IMR-90 (cell line): ENCODE measurements around the gene USP28. TPM values are rescaled to one million over a fixed set of nuclear protein-coding genes. Genes with fewer than 3 reads are reported as not detected.

Experiments used
- ATAC-seq: fragments of 200-7000 bp; cut with Tn5 transposase; 2 replicates; pipeline ENCODE4 v1.9.1; 2020; ENCODE audit warnings: low read depth, mild to moderate bottlenecking, moderate library complexity
- BruUV-seq: library from RNA; stranded (reverse); fragments of 400-500 nt; replicated peaks from 2 replicates; lab custom pipeline; 2021; lab: Mats Ljungman, UMichigan
- CTCF ChIA-PET: fragments of 300-600 bp; formaldehyde crosslinking; extraction: SDS; loops from one replicate; lab custom pipeline; 2021; ENCODE audit warnings: antibody characterized with exemption; lab: Yijun Ruan, JAX
- POLR2A ChIA-PET: fragments of 300-600 bp; sonication (Branson Sonifier 250); formaldehyde crosslinking; loops from one replicate; lab custom pipeline; 2022; ENCODE audit warnings: antibody characterized with exemption; ENCODE audit not compliant: unreplicated experiment; lab: Charles Lee
- DNase-seq: peaks from one replicate; pipeline ENCODE4 v3.0.0; 2013
- H2AFZ ChIP-seq: replicated peaks from 2 replicates; pipeline ENCODE3; 2013; ENCODE audit warnings: low read length, mild to moderate bottlenecking; ENCODE audit not compliant: poor library complexity
- H2AK5ac ChIP-seq: 2 replicates; pipeline ENCODE4 v1.6.1; 2013; ENCODE audit warnings: low read depth, low read length, inconsistent platforms
- H2AK9ac ChIP-seq: replicated peaks from 2 replicates; pipeline ENCODE3; 2013; ENCODE audit warnings: mild to moderate bottlenecking, low read depth, low read length, moderate library complexity; ENCODE audit not compliant: poor library complexity
- H2BK120ac ChIP-seq: 2 replicates; pipeline ENCODE4 v1.6.1; 2013; ENCODE audit warnings: low read depth, low read length, inconsistent platforms
- H2BK15ac ChIP-seq: 3 replicates; pipeline ENCODE4 v1.6.1; 2013; ENCODE audit warnings: low read depth, low read length, inconsistent platforms
- H2BK20ac ChIP-seq: 2 replicates; pipeline ENCODE4 v1.6.1; 2013; ENCODE audit warnings: low read depth, mild to moderate bottlenecking, inconsistent platforms, low read length, moderate library complexity
- H2BK5ac ChIP-seq: 2 replicates; pipeline ENCODE4 v1.6.1; 2013; ENCODE audit warnings: mild to moderate bottlenecking, low read depth, low read length, inconsistent platforms; ENCODE audit not compliant: poor library complexity, severe bottlenecking
- H3K14ac ChIP-seq: replicated peaks from 2 replicates; pipeline ENCODE4 v1.6.1; 2013; ENCODE audit warnings: low read depth, low read length, inconsistent platforms
- H3K18ac ChIP-seq: 2 replicates; pipeline ENCODE4 v1.6.1; 2013; ENCODE audit warnings: low read depth, low read length, control low read depth
- H3K23ac ChIP-seq: 2 replicates; pipeline ENCODE4 v1.6.1; 2013; ENCODE audit warnings: low read depth, low read length, inconsistent platforms
- H3K27ac ChIP-seq: 2 replicates; pipeline ENCODE4 v1.5.1; 2013; ENCODE audit warnings: mild to moderate bottlenecking, control low read depth, low read length; ENCODE audit not compliant: insufficient read depth
- H3K27me3 ChIP-seq: 2 replicates; pipeline ENCODE4 v1.6.1; 2013; ENCODE audit warnings: low read length; ENCODE audit not compliant: control insufficient read depth, insufficient read depth
- H3K36me3 ChIP-seq: 2 replicates; pipeline ENCODE4 v1.6.1; 2013; ENCODE audit warnings: low read length, mixed read lengths; ENCODE audit not compliant: control insufficient read depth, insufficient read depth
- H3K4ac ChIP-seq: 2 replicates; pipeline ENCODE4 v1.6.1; 2013; ENCODE audit warnings: low read depth, low read length, inconsistent platforms
- H3K4me1 ChIP-seq: 2 replicates; pipeline ENCODE4 v1.6.1; 2013; ENCODE audit warnings: low read length, mixed read lengths; ENCODE audit not compliant: control insufficient read depth, insufficient read depth
- H3K4me2 ChIP-seq: 2 replicates; pipeline ENCODE4 v1.6.1; 2013; ENCODE audit warnings: low read depth, mild to moderate bottlenecking, control low read depth, low read length, moderate library complexity
- H3K4me3 ChIP-seq: 2 replicates; pipeline ENCODE4 v1.5.1; 2013; ENCODE audit warnings: low read depth, mild to moderate bottlenecking, control low read depth, low read length, moderate library complexity; ENCODE audit not compliant: insufficient read depth
- H3K56ac ChIP-seq: 2 replicates; pipeline ENCODE4 v1.6.1; 2013; ENCODE audit warnings: low read length, inconsistent platforms; ENCODE audit not compliant: insufficient read depth; ENCODE audit errors: extremely low read depth
- H3K79me1 ChIP-seq, 2 experiments: 2 replicates each; pipeline ENCODE4 v1.6.1; 2013; ENCODE audit warnings: low read length in 2 of 2, inconsistent platforms in 1 of 2, low read depth in 1 of 2
- H3K9ac ChIP-seq: 2 replicates; pipeline ENCODE4 v1.6.1; 2013; ENCODE audit warnings: low read depth, low read length, control low read depth
- H3K9me1 ChIP-seq: 2 replicates; pipeline ENCODE4 v1.6.1; 2013; ENCODE audit warnings: low read length, inconsistent platforms; ENCODE audit not compliant: insufficient read depth
- H3K9me3 ChIP-seq: 2 replicates; pipeline ENCODE4 v1.6.1; 2013; ENCODE audit warnings: low read length; ENCODE audit not compliant: control insufficient read depth, insufficient read depth
- H4K20me1 ChIP-seq: 2 replicates; pipeline ENCODE4 v1.6.1; 2013; ENCODE audit warnings: low read length, inconsistent platforms; ENCODE audit not compliant: insufficient read depth
- H4K5ac ChIP-seq: 2 replicates; pipeline ENCODE4 v1.6.1; 2013; ENCODE audit warnings: mild to moderate bottlenecking, low read depth, low read length, control low read depth
- H4K8ac ChIP-seq, 2 experiments: 2 replicates each; pipeline ENCODE4 v1.6.1; 2013; ENCODE audit warnings: low read depth in 2 of 2, low read length in 2 of 2, control low read depth in 1 of 2, inconsistent platforms in 1 of 2
- H4K91ac ChIP-seq: 2 replicates; pipeline ENCODE4 v1.6.1; 2013; ENCODE audit warnings: low read depth, low read length, inconsistent platforms; ENCODE audit not compliant: insufficient read depth
- BHLHE40 ChIP-seq: fragments of 150-350 bp; IDR thresholded peaks from 2 replicates; pipeline ENCODE4 v1.6.1; 2016; ENCODE audit warnings: mild to moderate bottlenecking, low read depth, low read length
- CEBPB ChIP-seq: IDR thresholded peaks from 2 replicates; pipeline ENCODE4 v1.6.1; 2012; ENCODE audit warnings: low read depth, low read length, improper control_type of control experiment
- CHD1 ChIP-seq: IDR thresholded peaks from 2 replicates; pipeline ENCODE4 v1.6.1; 2012; ENCODE audit warnings: low read depth, low read length, improper control_type of control experiment
- CTCF ChIP-seq: conservative IDR thresholded peaks from 2 replicates; pipeline ENCODE4 v1.5.1; 2012; ENCODE audit warnings: mild to moderate bottlenecking, low read depth, low read length, improper control_type of control experiment
- ELK1 ChIP-seq: fragments of 150-350 bp; IDR thresholded peaks from 2 replicates; pipeline ENCODE4 v1.6.1; 2016; ENCODE audit warnings: low read depth, mild to moderate bottlenecking, low read length, moderate library complexity, borderline replicate concordance
- FOS ChIP-seq: fragments of 150-350 bp; IDR thresholded peaks from 2 replicates; pipeline ENCODE4 v1.6.1; 2016; ENCODE audit warnings: low read depth, low read length
- MAFK ChIP-seq: IDR thresholded peaks from 2 replicates; pipeline ENCODE4 v1.6.1; 2012; ENCODE audit warnings: low read depth, low read length, improper control_type of control experiment
- MAZ ChIP-seq: IDR thresholded peaks from 2 replicates; pipeline ENCODE4 v1.6.1; 2012; ENCODE audit warnings: low read depth, mild to moderate bottlenecking, low read length, improper control_type of control experiment, moderate library complexity, borderline replicate concordance
- NFE2L2 ChIP-seq: fragments of 150-350 bp; IDR thresholded peaks from 2 replicates; pipeline ENCODE4 v1.6.1; 2016; ENCODE audit warnings: low read depth, mild to moderate bottlenecking, low read length
- RAD21 ChIP-seq: IDR thresholded peaks from 2 replicates; pipeline ENCODE4 v1.6.1; 2012; ENCODE audit warnings: low read length, improper control_type of control experiment
- RCOR1 ChIP-seq: IDR thresholded peaks from 2 replicates; pipeline ENCODE4 v1.6.1; 2012; ENCODE audit warnings: mild to moderate bottlenecking, low read length, improper control_type of control experiment; ENCODE audit not compliant: insufficient replicate concordance
- RFX5 ChIP-seq: IDR thresholded peaks from 2 replicates; pipeline ENCODE4 v1.8.0; 2012; ENCODE audit warnings: low read depth, mild to moderate bottlenecking, low read length, moderate library complexity
- SMC3 ChIP-seq: fragments of 150-350 bp; IDR thresholded peaks from 2 replicates; pipeline ENCODE4 v1.6.1; 2016; ENCODE audit warnings: low read depth, mild to moderate bottlenecking, antibody characterized with exemption, low read length, moderate library complexity
- USF2 ChIP-seq: fragments of 150-350 bp; IDR thresholded peaks from 2 replicates; pipeline ENCODE4 v1.6.1; 2017; ENCODE audit warnings: mild to moderate bottlenecking, antibody characterized with exemption, low read length, low read depth
- WGBS, 2 experiments: methylation state at CpG; one replicate each; pipeline versions ENCODE4 v1.1.5 to v1.1.7; 2013; ENCODE audit warnings: missing lambda C conversion rate in 2 of 2; ENCODE audit not compliant: insufficient read length in 1 of 2; ENCODE audit errors: extremely low coverage in 2 of 2; 5-methylcytosine and 5-hydroxymethylcytosine counted together
- dilution Hi-C: fragments of 300-500 bp; cut with HindIII; formaldehyde crosslinking; loops from one replicate; pipeline ENCODE4 v1.14.3; 2018; ENCODE audit warnings: low sequenced_read_pairs; ENCODE audit not compliant: unreplicated experiment
- in situ Hi-C: fragments of 300-500 bp; cut with MboI; formaldehyde crosslinking; loops from 3 replicates; pipeline ENCODE4 v1.14.3; 2019; ENCODE audit warnings: low sequenced_read_pairs, inconsistent platforms, mixed read lengths
- intact Hi-C: fragments of 100-400 bp; cut with micrococcal nuclease; formaldehyde crosslinking; loops from 2 replicates; pipeline ENCODE4 v1.10.0; 2022
- polyA plus RNA-seq, 3 experiments: library from polyadenylated mRNA; depleted of rRNA; stranded (reverse); fragments of >200 nt; gene quantifications; 2 replicates each; pipeline ENCODE4 v1.2.3, GENCODE V29; 2012; ENCODE audit warnings: low replicate concordance in 1 of 3
- total RNA-seq: library from RNA; depleted of rRNA; stranded (reverse); fragments of >200 nt; gene quantifications from 2 replicates; pipeline ENCODE4 v1.2.3, GENCODE V29; 2012

USP28 gene
- total and polyA plus RNA-seq, 2 of the 4 experiments (the other 2 are of a cell fraction), result 17.0 to 36.0 TPM

GRCh38 chr11:113906516-113906915 lies 31.1 kb upstream of the USP28 start:
- Histone ChIP-seq H3K27me3 (peaks cover 7% of the 10 kb centered on the region), H3K56ac (no peak overlapping the region), H3K23ac (no peak overlapping the region), H4K91ac (no peak overlapping the region), H2BK20ac (no peak overlapping the region), H4K8ac (no peak overlapping the region), H3K9ac (no peak overlapping the region), H3K14ac (no peak overlapping the region), H2AK9ac (no peak overlapping the region), H3K18ac (no peak overlapping the region), H3K36me3 (no peaks in the 10 kb centered on the region), H3K9me3 (no peaks in the 10 kb centered on the region), H2BK120ac (no peak overlapping the region), H3K4me1 (no peaks in the 10 kb centered on the region), H3K4ac (no peak overlapping the region), H3K79me1 (no peaks in the 10 kb centered on the region), H3K4me3 (no peak overlapping the region), H4K20me1 (no peaks in the 10 kb centered on the region), H2BK5ac (no peak overlapping the region), H3K9me1 (no peaks in the 10 kb centered on the region), H3K27ac (no peak overlapping the region), H2AFZ (no peak overlapping the region), H4K5ac (no peak overlapping the region), H2BK15ac (no peak overlapping the region), H2AK5ac (no peak overlapping the region), H3K4me2 (no peak overlapping the region)
- DNase-seq (no peak), ATAC-seq (no peak)
- BruUV-seq, result no TSS peak
- CTCF ChIA-PET, result interaction anchor here (1.4 to 2.6 kb wide), 2 partner anchors 10 to 355 kb away, joined by 4 to 9 read pairs; no protein-coding TSS in a partner anchor
- dilution Hi-C loops (no loop called here), in situ Hi-C loops (no loop called here), intact Hi-C loops (no loop called here)
- POLR2A ChIA-PET, result no interaction called here
- TF ChIP-seq MAZ (no peak), ELK1 (no peak), USF2 (no peak), CHD1 (no peak), NFE2L2 (no peak), MAFK (no peak), RFX5 (no peak), RCOR1 (no peak), CTCF (no peak), BHLHE40 (no peak), CEBPB (no peak), SMC3 (no peak), FOS (no peak), RAD21 (no peak)
- no CpG with 5 or more reads among the region's 2 CpGs for WGBS, 2 experiments
